HT1080 (cell line): Measurements from ENCODE around the gene PIP5K1C. TPM values are rescaled to one million over a fixed set of nuclear protein-coding genes. Genes with fewer than 3 reads are reported as not detected.

Experiments
- DNase-seq: peaks from one replicate; pipeline ENCODE4 v3.0.0-alpha.2; 2015; ENCODE audit warnings: low read depth
- total RNA-seq: library from RNA; depleted of rRNA; stranded (reverse); fragments of >200 nt; shearing (Covaris generic); gene quantifications from 2 replicates; pipeline ENCODE4 v1.2.3, GENCODE V29; 2014

Gene PIP5K1C
- total RNA-seq, 1 experiment from 2014 or later: 15.5 TPM

DNA sequence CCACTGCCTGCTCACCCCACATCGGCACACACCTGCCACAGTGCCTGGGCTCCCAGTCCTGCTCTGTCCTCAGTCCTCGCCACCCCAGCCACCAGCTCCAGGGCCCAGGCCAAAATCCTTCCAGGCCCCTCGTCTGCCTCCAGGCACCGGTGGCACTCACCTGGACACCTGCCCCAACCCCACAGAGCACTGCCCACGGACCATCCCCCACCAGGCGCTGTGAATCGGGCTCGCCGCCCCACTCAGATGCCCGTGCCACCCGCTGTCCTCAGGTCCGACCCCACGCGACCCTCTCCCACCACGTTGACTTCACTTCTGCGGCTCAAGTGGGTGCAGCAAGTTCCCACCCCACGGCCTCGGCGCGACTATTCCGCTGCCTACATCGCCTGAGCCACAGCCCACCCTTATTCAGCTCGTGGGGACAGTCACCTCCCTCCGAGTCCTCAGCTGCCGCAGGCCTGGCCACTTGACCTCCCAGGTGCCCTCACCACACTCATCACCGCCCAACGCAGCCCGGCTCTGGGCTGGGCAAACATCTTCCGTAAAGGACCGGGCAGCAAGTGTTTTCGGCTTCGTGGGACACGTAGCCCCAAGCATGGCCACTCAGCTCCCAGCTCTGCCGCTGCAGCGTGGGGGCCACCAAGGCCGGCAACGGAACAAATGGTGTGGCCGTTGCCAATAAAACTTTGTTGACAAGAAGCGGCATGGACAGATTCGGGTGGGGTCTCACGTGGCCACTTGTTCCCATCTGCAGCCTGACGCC, 5.7 kb downstream of the PIP5K1C start:
- DNase-seq: no peak

DNA sequence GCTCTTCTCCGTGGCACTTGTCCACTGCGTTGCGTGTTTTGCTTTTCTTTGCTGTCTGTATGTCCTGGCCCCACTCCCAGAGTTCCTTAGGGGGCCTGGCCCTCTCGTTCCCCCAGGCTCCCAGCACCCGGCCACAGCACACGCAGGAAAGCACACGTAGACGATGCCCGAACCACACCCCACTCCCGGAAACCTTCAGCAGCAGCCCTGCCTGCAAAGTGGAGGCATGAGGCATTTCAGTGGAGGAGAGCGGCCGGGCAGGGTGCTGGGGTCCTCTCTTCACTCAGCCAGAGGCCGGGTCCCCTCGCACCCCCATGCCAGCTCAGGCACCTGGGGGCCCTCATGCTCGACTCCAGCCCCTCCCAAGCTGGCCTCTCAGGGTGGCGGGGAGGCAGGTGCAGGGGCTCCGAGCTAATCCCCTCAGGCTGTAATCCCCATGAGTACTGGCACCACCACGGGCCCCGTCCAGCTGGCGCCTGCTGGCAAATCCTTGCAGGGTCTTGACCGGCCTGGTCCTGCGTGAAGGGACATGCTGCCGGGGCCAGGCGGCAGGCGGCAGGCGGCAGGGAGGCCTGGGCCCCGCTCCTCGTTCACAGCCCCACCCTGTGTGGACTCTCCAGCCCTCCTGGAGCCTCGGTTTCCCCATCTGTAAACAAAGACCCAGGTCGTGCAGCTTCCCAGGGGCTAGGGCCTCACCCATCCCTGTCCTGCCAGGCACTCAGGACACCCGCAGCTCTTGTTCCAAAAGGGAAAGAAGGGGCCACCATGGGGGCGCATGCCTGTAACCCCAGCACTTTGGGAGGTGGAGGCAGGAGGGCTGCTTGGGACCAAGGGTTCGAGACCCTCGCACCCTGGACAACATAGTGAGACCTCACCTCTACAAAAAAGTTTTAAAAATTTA, 7.0 kb downstream of the PIP5K1C start:
- DNase-seq: no peak

DNA sequence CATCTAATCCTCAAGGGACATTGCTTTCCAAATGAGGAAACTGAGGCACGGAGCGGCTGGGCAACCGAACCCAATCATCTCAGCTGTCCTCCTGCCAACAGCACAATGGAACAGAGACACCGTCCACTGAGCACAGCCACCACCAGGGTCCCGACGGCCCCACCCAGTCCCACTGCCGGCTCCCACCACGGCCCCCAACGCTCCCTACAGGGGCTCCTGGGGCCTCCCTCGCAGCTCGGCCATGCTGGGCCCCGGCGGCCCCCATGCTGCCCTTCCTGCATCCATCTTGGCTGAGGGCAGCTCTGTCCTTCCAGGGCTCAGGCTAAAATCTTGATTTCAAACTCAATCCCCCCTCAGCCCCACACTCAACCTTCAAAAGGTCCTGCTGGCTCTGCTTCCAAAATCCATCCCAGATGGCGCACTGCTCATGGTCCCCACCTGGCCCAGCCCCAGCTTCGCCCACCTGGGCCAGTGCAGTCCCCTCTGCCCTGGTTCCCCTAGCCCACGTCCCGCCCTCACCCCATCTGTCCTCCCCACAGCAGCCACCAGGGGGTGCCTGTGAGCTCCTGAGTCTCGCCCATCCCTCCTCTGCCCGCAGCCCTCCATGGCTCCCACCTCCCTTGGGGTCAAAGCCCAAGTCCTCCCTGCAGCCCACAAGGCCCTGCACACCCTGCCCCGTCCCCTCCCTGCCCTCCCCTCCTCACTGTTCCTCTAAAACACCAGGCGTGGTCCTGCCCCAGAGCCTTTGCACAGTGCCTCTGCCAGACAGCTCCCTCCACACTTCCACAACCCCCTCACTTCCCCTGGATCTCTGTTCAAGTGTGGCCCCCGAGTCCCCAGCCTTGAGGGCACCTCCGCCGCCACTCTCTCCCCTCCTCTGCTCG, 7.9 kb downstream of the PIP5K1C start:
- no peak for DNase-seq

DNA sequence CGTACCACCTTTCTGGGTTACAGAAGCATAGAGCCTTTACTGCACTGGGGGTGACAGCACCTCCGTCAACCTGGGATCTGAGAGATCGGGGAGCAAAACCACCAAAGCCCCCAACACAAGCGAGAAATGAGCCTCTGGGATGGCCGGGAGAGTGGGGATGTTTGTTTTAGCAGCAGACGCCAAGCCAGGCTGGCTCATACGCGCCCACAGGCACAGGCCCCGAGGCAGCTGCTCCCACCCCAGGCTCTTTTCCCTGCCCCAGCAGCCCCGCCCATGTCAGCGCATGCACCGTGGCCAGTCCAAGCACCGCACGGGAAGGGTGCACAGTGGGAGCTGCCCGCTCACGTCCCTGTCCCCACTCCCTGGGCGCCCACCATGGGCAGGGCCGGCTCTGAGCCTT, 8.5 kb downstream of the PIP5K1C start:
- DNase-seq: no peak

DNA sequence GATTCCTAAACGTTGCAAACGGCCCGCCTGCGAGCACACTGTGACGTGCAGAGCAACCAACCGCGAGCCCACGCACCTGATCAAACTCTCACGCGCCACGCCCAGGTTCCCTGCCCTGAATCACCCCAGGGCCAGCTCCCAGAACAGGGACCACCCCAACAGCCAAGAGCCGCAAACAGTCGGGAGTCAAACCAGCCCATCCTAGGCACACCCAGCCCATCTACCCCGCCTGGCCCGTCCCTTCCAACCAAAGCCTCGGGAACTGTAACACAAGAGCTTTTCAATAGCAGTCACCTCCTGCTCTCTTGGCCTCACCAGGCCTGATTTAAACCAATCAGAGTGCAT, 8.9 kb downstream of the PIP5K1C start:
- no peak for DNase-seq

DNA sequence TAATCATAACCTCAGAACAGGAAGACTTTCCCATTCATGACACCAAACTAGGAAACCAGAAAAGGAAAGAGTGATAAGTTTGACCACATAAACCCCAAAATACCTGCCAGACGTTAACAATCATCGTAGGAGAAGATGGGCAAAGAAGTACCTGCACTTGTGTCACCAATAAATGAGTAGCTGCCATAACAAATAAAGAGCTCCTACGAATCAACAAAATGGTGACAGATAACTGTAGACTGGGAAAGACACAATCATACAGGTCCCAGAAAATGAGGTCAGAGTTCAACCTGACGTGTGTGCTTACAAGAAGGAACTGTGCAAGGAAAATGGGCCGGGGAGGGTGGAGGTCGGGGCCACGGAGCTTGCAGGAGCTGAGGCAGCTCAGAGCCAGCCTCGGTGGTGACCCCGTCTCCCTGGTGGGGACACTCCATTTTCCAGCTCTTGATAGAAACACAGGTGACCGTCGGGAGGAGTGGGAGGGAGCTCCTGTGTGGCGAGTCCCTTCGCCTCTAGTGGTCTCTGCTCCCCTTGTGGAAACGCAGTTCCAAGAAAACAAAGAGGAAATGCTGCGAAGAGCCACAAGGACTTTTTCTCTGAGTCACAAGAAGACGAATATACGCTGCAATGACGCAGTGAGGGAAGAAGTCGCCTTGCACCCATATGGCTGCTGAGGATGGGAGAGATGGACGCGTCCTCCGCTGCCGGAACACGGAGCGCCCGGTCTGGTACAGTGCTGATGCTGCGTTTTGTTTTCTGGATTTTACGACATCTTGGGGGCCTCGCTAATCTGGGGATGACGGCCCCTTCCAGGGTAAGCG, 9.5 kb downstream of the PIP5K1C start:
- no peak for DNase-seq

DNA sequence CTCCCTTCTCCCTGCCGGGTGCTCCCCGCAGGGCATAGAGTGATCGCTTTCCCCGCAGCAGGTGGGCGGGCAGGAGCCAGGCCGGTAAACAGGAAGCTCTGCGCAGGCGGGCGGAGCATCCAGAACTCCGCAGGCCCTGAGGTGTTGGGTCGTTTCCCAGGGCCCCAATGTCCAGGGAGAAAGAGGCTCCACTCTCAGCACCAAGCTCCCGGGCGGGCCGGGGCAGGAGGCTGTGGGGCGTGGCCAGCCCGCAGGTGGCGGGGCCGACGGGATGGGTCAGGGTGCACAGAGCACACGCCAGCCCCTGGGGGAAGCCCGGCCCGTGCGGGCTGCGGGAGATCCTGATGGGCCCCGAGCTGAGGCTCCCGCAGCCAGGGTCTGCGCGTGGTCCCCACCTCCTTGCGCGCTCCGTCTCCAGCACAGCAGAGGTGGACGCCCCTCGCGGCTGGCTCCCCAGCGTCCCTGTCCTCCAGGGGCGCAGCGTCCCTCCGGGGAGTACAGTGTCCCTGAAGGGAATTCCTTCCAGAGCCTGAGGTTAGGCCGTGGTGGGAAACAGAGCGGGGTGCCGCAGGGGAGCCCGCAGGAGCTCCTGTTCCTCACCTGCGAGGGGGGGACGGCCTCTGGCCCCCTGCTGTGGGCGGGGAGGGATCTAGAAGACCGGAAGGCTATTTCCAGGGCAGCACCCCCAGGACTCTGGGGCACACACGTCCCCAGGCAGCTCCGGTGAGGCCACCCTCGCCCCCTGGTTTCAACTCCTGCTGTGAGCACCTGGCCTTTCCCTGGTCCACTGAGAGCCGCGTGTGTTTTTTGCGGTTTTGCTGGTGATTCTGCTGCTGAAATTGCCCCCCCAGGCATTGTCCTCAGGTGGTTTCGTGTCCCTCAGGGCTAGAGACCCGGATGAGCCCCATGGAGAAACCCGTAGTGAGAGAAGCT, 12.2 kb downstream of the PIP5K1C start:
- no peak for DNase-seq

DNA sequence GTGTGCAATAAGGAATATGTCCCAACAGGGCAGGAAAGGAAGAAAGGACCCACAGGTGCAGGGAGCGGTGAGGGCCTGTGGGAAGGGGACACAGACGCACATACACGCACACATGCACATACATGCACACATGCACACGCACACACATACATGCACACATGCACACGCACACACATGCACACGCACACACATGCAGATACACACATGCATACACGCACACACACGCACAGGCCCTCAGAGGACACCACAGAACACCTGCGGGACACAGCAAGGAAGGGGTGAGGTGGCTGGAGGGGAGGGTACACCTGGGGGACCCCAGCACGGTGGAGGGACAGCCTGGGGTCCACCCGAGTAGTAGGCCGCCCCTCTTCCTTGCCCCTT, 12.9 kb downstream of the PIP5K1C start:
- DNase-seq: no peak

DNA sequence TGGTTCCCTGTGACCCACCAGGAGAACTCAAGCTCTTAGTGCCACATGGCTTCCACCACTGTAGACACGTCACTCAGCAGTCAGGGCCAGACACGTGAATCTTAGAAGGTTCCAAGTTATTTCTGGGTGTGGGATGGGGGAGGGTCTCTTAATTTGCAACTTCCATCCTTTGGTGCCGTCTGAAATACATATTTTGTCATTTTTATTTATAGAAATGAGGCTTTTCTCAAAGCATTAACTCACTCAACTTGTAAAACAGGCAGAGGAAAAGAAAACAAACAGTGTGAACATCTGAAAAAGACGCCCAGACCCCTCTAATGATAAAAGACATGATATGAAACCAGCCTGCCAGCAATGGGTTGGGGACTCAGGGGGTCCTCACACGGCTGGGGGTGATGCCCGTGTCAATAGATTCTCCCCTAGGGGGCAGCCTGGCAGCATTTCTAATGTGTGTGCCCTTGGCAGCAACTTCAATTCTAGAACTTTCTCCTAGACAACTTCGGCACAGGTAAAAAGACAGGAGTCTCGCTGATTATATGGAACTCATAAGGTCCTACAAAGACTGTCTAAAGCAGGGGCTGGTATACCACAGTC, 15.4 kb downstream of the PIP5K1C start:
- DNase-seq: no peak

DNA sequence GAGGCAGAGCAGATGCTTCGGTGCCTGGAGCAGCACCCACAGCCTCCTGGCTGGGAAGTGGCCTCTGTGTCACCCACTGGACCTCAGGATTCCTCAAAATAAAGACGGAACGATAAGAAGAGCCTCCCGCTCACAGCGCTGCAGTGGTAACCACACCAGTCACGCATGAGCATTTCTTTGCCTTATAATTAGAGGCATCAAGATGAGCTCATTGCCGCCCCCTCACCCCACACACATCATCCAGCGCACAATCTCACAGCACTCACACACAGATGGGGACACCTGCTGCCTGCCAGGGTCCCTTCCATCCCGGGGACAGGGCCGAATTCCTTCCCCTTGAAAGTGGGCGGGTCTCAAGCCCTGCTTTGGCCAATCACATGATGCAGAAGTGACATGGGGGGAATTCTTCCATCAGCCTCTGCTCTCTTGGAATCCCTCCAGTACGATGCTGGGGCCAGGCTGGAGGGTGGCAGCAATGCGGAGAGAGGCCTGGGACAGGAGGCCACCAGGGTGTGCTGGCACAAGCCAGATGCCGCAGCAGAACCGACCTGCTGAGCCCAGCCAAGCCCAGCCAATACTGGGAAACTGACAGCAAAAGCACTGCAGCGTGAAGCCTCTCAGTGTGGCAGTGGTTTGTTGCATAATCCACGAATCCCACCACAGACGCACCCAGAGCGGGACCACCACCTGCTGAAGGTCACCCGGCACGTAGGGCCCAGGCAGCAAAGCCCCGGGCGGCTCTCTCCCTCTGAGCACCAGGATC, 16.0 kb downstream of the PIP5K1C start:
- DNase-seq: no peak

DNA sequence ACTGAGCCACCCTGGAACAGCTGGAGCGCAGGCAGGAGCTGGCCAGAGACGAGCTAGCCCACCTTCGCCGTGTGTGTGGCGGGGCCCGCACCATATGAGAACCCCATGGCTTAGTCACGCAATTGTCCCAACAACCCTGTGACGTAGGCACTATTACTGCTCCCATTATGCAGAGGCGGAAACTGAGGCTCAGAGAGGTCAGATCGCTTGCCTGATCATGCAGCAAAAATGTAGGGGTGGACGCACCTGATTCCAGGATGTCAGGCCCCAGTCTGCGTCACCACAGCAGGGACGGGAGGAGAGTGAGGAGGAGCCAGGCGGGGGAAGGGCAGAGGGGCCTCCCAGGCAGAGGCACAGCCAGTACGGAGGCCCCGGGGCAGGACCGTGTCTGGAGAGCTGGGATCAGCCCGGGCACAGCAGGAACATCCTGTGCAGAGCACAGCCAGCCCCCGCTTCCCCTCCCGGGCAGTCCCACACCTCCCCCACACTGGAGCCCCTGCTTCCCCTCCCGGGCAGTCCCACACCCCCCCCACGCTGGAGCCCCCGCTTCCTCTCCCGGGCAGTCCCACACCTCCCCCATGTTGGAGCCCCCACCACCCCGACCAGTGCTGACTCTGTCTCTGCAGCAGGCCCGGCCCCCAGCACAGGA, 16.7 kb downstream of the PIP5K1C start:
- no peak for DNase-seq

DNA sequence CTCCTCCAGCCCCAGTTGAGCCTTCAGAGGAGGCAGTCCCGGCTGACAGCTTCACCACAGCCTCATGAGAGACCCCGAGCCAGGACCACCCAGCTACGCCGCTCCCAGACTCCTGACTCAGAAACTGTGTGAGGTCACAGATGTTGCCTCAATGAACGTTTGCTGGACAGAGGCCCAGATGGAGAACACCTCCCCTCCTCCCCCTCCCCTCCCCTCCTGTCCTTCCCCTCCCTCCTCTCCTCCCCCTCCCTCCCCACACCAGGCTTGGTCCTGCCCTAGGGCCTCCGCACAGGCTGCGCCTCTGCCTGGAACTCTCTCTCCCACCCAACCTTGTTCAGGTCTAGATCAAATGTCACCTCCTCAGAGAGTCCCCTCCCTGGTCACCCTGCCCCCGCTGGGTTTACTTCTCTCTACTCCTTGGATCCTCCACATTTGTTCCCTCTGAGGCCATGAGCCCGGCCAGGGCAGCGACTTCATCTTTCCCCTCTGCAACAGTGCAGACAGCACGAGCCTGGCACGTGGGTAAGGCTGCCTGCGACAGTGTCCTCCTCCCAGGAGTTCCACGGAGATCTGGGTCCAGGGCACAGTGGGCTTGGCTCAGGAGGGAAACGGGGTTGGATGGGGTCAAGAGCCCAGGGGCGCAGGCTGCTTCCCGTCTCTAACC, 17.4 kb downstream of the PIP5K1C start:
- no peak for DNase-seq

DNA sequence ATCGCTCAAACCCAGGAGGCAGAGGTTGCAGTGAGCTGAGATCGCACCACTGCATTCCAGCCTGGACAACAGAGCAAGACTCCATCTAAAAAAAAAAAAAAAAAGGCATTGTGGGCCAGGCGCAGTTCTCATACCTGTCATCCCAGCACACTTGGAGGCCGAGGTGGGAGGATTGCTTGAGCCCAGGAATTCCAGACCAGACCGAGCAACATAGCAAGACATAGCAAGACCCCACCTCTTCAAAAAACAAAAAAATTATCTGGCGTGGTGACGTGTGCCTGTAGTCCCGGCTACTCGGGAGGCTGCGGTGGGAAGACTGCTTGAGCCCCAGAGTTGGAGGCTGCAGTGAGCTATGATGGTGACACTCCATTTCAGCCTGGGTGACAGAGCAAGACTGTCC, 18.0 kb downstream of the PIP5K1C start:
- DNase-seq: no peak

DNA sequence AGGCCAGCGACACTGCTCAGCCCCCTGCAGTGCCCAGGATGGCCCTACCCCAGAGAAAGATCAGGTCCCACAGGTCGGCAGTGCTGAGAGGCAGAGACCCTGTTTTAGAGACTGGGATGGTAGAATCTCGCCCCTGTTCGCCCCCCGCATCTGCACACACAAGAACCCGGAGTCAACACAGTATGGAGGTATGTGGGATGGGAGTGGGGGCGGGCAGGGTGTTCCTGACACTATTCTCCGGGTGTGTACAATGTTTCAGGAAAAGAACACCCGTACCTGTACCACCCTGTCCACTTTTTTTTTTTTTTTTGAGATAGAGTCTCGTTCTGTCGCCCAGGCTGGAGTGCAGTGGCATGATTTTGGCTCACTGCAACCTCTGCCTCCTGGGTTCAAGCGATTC, 19.3 kb downstream of the PIP5K1C start:
- DNase-seq: no peak

DNA sequence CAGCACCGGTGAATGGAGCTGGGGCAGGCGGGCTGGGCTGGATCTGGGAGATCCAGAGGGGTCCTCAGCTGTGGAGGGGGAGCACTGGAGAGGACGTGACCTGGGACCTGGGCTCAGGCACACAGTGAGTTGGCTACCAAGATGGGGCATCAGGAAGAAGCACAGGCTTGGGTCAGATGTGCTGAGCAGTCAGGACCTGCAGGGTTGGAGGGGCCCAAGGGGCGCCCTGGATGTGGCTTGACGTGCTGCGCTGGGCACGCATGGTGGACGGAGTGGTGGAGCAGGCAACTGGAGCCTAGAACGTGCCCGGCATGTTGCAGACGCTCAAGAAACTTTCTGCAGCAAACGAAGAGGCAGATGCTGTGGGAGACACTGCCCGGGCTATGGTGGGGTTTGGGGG, 20.7 kb downstream of the PIP5K1C start:
- DNase-seq: no peak

DNA sequence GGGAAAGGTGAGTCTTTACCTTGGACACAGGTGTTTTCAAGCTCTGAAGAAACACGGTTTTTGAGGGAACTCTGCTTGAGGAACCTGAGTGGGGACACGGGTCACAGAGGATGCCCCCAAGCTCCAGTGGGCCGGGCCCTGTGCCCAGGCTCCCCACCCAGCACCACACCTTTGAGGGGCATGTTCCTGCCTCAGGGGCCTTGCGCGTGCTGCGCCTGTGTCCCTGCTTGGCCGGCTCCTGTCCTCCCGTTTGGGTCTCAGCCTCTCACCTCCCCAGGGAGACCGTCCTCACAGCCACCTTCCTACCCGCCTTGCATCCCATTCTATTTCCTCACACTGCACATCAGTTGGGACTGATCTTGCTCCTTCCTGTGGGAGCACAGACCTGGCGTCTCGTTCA, 21.1 kb downstream of the PIP5K1C start:
- no peak for DNase-seq

DNA sequence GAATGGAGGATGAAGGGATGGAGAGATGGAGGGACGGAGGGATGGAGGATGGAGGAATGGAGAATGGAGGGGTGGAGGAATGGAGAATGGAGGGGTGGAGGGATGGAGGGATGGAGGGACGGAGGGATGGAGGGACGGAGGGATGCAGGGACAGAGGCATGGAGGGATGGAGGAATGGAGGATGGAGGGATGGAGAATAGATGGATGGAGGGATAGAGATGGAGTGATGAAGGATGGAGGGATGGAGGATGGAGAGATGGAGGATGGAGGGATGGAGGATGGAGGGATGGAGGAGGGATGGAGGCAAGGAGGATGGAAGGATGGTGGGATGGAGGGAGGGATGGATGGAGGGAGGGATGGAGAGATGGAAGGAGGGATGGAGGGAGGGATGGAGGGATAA, 22.1 kb downstream of the PIP5K1C start:
- no peak for DNase-seq
